Neuronal stem cell (in vitro differentiated cells): Measurements from ENCODE around the gene HNRNPA1L2.

ENCODE experiments used
- DNase-seq: peaks from one replicate; pipeline ENCODE4 v3.0.0-alpha.2; 2013; ENCODE audit warnings: low spot score
- H2AFZ ChIP-seq: one replicate; pipeline ENCODE4 v1.6.1; 2013; ENCODE audit warnings: mild to moderate bottlenecking, low read length, inconsistent platforms
- H2AK5ac ChIP-seq: 2 replicates; pipeline ENCODE4 v1.6.1; 2013; ENCODE audit warnings: low read depth, mild to moderate bottlenecking, inconsistent platforms, low read length, moderate library complexity, mixed read lengths
- H2BK120ac ChIP-seq: 2 replicates; pipeline ENCODE4 v1.6.1; 2013; ENCODE audit warnings: low read depth, mild to moderate bottlenecking, inconsistent platforms, low read length, moderate library complexity, mixed read lengths
- H2BK12ac ChIP-seq: one replicate; pipeline ENCODE4 v1.6.1; 2013; ENCODE audit warnings: low read length, inconsistent platforms
- H2BK15ac ChIP-seq: 2 replicates; pipeline ENCODE4 v1.6.1; 2013; ENCODE audit warnings: mild to moderate bottlenecking, low read length, inconsistent platforms, mixed read lengths
- H2BK5ac ChIP-seq: one replicate; pipeline ENCODE4 v1.6.1; 2013; ENCODE audit warnings: inconsistent platforms, mild to moderate bottlenecking, low read length, moderate library complexity
- H3K14ac ChIP-seq: one replicate; pipeline ENCODE4 v1.6.1; 2013; ENCODE audit warnings: low read length, inconsistent platforms
- H3K18ac ChIP-seq: 2 replicates; pipeline ENCODE4 v1.6.1; 2013; ENCODE audit warnings: low read length, inconsistent platforms
- H3K23ac ChIP-seq: 2 replicates; pipeline ENCODE4 v1.6.1; 2013; ENCODE audit warnings: low read depth, mild to moderate bottlenecking, mixed read lengths, low read length, inconsistent platforms; ENCODE audit not compliant: poor library complexity
- H3K27ac ChIP-seq: replicated peaks from 3 replicates; pipeline ENCODE4 v1.5.1; 2013; ENCODE audit warnings: low read length, inconsistent platforms
- H3K27me3 ChIP-seq, 3 experiments: 2 replicates each; pipeline ENCODE4 v1.6.1; 2013; ENCODE audit warnings: low read length in 3 of 3, mild to moderate bottlenecking in 2 of 3, inconsistent platforms in 1 of 3, low read depth in 1 of 3, mixed read lengths in 1 of 3, moderate library complexity in 1 of 3; ENCODE audit not compliant: control insufficient read depth in 3 of 3, insufficient read depth in 3 of 3
- H3K36me3 ChIP-seq, 2 donors: replicated peaks in 1 of 2; 2 replicates each; pipeline ENCODE4 v1.6.1; 2013; ENCODE audit warnings: low read length in 2 of 2; ENCODE audit not compliant: control insufficient read depth in 2 of 2, insufficient read depth in 2 of 2
- H3K4ac ChIP-seq: 2 replicates; pipeline ENCODE4 v1.6.1; 2013; ENCODE audit warnings: inconsistent platforms, mild to moderate bottlenecking, low read length, moderate library complexity
- H3K4me1 ChIP-seq, 2 donors: 1 replicate in 1 of 2; 2 replicates in 1 of 2; pipeline ENCODE4 v1.6.1; 2013; ENCODE audit warnings: low read length in 2 of 2, low read depth in 1 of 2; ENCODE audit not compliant: control insufficient read depth in 2 of 2, insufficient read depth in 1 of 2
- H3K4me2 ChIP-seq: one replicate; pipeline ENCODE4 v1.6.1; 2013; ENCODE audit warnings: mild to moderate bottlenecking, low read length, inconsistent platforms; ENCODE audit not compliant: insufficient read depth, poor library complexity, severe bottlenecking
- H3K4me3 ChIP-seq, 2 donors: 2 replicates each; pipeline ENCODE4 v1.5.1; 2013; ENCODE audit warnings: low read length in 2 of 2, mild to moderate bottlenecking in 2 of 2, inconsistent platforms in 1 of 2, moderate library complexity in 1 of 2
- H3K79me1 ChIP-seq: one replicate; pipeline ENCODE4 v1.6.1; 2013; ENCODE audit warnings: low read depth, mild to moderate bottlenecking, inconsistent platforms, low read length, moderate library complexity
- H3K9ac ChIP-seq: one replicate; pipeline ENCODE4 v1.6.1; 2013; ENCODE audit warnings: mild to moderate bottlenecking, low read depth, low read length, inconsistent platforms; ENCODE audit not compliant: poor library complexity
- H3K9me3 ChIP-seq, 2 donors: replicated peaks in 1 of 2; 2 replicates each; pipeline versions ENCODE3 to v1.6.1; 2013; ENCODE audit warnings: low read length in 2 of 2, mild to moderate bottlenecking in 2 of 2, inconsistent platforms in 1 of 2, low read depth in 1 of 2, mixed read lengths in 1 of 2, moderate library complexity in 1 of 2; ENCODE audit not compliant: control insufficient read depth in 2 of 2, insufficient read depth in 1 of 2
- H4K8ac ChIP-seq: one replicate; pipeline ENCODE4 v1.6.1; 2013; ENCODE audit warnings: low read depth, mild to moderate bottlenecking, inconsistent platforms, low read length, moderate library complexity
- H4K91ac ChIP-seq: one replicate; pipeline ENCODE4 v1.6.1; 2013; ENCODE audit warnings: low read length, low read depth, mild to moderate bottlenecking, inconsistent platforms; ENCODE audit not compliant: poor library complexity
- WGBS, 2 donors: extraction: QIAGEN DNeasy Blood & Tissue Kit; methylation state at CpG; one replicate each; pipeline ENCODE4 v1.1.7; 2013; ENCODE audit warnings: missing lambda C conversion rate in 2 of 2, mixed read lengths in 1 of 2; ENCODE audit not compliant: insufficient read length in 2 of 2, insufficient replicate concordance in 1 of 2; ENCODE audit errors: extremely low coverage in 2 of 2; 5-methylcytosine and 5-hydroxymethylcytosine counted together

HNRNPA1L2 gene

GRCh38 chr13:52644108-52644507 lies 1.9 kb downstream of the HNRNPA1L2 start:
- Histone ChIP-seq H2BK12ac (no peak overlapping the region), H4K91ac (no peak overlapping the region), H3K4me1 (no peaks in the 10 kb centered on the region), H2BK15ac (no peak overlapping the region), H3K79me1 (no peaks in the 10 kb centered on the region), H2BK120ac (no peak overlapping the region), H3K4me2 (no peak overlapping the region), H3K4me3 (no peak overlapping the region), H3K27ac (no peak overlapping the region), H2BK5ac (no peak overlapping the region), H4K8ac (no peak overlapping the region), H3K23ac (no peak overlapping the region), H2AFZ (no peak overlapping the region), H3K18ac (no peak overlapping the region), H2AK5ac (no peak overlapping the region), H3K9ac (no peak overlapping the region), H3K14ac (no peak overlapping the region), H3K4ac (no peak overlapping the region), H3K9me3 (no peaks in the 10 kb centered on the region), H3K27me3 (no peaks in the 10 kb centered on the region), H3K36me3 (peaks cover 5 to 33% of the 10 kb centered on the region in 2 donors)
- WGBS, 2 donors = no CpG with 5 or more reads among the region's 3 CpGs
- DNase-seq = no peak

GRCh38 chr13:52646967-52647366 lies 4.7 kb downstream of the HNRNPA1L2 start:
- Histone ChIP-seq H3K36me3 (peaks cover 10 to 31% of the 10 kb centered on the region in 2 donors), H2BK12ac (no peak overlapping the region), H2BK15ac (no peak overlapping the region), H2BK5ac (no peak overlapping the region), H2AFZ (no peak overlapping the region), H3K4me3 (no peak overlapping the region), H4K8ac (no peak overlapping the region), H3K79me1 (peaks cover 4% of the 10 kb centered on the region), H2BK120ac (no peak overlapping the region), H3K27me3 (no peaks in the 10 kb centered on the region), H3K4me2 (no peak overlapping the region), H2AK5ac (no peak overlapping the region), H3K4me1 (peaks cover 2 to 6% of the 10 kb centered on the region in 2 donors), H3K18ac (no peak overlapping the region), H3K9ac (no peak overlapping the region), H3K27ac (no peak overlapping the region), H3K23ac (no peak overlapping the region), H3K4ac (no peak overlapping the region), H3K9me3 (no peaks in the 10 kb centered on the region), H3K14ac (no peak overlapping the region), H4K91ac (no peak overlapping the region)
- DNase-seq = no peak

- H3K14ac ChIP-seq = no peak overlapping the region
- no peak overlapping the region for H3K23ac ChIP-seq
- H3K9ac ChIP-seq = no peak overlapping the region
- H3K36me3 ChIP-seq = peaks cover 10 to 36% of the 10 kb centered on the region in 2 donors
- H2BK12ac ChIP-seq = no peak overlapping the region
- no peak overlapping the region for H3K27ac ChIP-seq
- H3K27me3 ChIP-seq = no peaks in the 10 kb centered on the region
- H2AFZ ChIP-seq = no peak overlapping the region
- H2AK5ac ChIP-seq = no peak overlapping the region
- H3K4ac ChIP-seq = no peak overlapping the region
- no peak overlapping the region for H2BK15ac ChIP-seq
- H3K4me1 ChIP-seq = peaks cover 2 to 9% of the 10 kb centered on the region in 2 donors
- no peak overlapping the region for H3K18ac ChIP-seq
- no peak for DNase-seq
- no peak overlapping the region for H2BK120ac ChIP-seq
- no peak overlapping the region for H4K8ac ChIP-seq
- no peaks in the 10 kb centered on the region for H3K9me3 ChIP-seq
- no CpG with 5 or more reads among the region's 6 CpGs for WGBS, 2 donors
- H3K79me1 ChIP-seq = peaks cover 4% of the 10 kb centered on the region
- no peak overlapping the region for H2BK5ac ChIP-seq
- peak overlapping the region; percentile 57 to 81 for H3K4me3 ChIP-seq
- H4K91ac ChIP-seq = no peak overlapping the region
- H3K4me2 ChIP-seq = peak overlapping the region; percentile 12
Measured at GRCh38 chr13:52650731-52651130, 8.5 kb downstream of the HNRNPA1L2 start.

- Histone ChIP-seq H4K8ac (no peak overlapping the region), H3K27ac (peak overlapping the region; percentile 93), H3K4me1 (peaks cover 2 to 9% of the 10 kb centered on the region in 2 donors), H3K79me1 (peaks cover 4% of the 10 kb centered on the region), H2AK5ac (no peak overlapping the region), H2AFZ (peak overlapping the region; percentile 93), H2BK15ac (no peak overlapping the region), H3K4me3 (peak overlapping the region; percentile 81 to 86), H2BK12ac (no peak overlapping the region), H3K14ac (no peak overlapping the region), H3K4me2 (peak overlapping the region; percentile 47), H3K27me3 (no peaks in the 10 kb centered on the region), H4K91ac (no peak overlapping the region), H3K9me3 (no peaks in the 10 kb centered on the region), H3K4ac (peak overlapping the region; percentile 86), H3K18ac (peak overlapping the region; percentile 92), H2BK120ac (no peak overlapping the region), H3K9ac (peak overlapping the region; percentile 89), H3K23ac (no peak overlapping the region), H3K36me3 (peaks cover 10 to 47% of the 10 kb centered on the region in 2 donors), H2BK5ac (peak overlapping the region; percentile 70)
- no peak for DNase-seq
- no CpG with 5 or more reads among the region's 7 CpGs for WGBS, 2 donors
Measured at GRCh38 chr13:52651897-52652195, 9.6 kb downstream of the HNRNPA1L2 start.
